ENCODE results near the gene MCRS1. TPM values are rescaled to one million over a fixed set of nuclear protein-coding genes. Genes with fewer than 3 reads are reported as not detected.

The MCRS1 gene
- 37.8 TPM for total RNA-seq

GRCh38 chr12:49567611-49568441 is at the start of gene MCRS1:
Gene MCRS1, minus strand, starts transcription at chr12:49568142. Its CDS starts 1,411 bp downstream, at chr12:49566731.

GRCh38 chr12:49605539-49605938 is 37.6 kb upstream of the MCRS1 start, which contains the start of gene FAM186B:
Gene FAM186B, minus strand, starts transcription at chr12:49605639. Its CDS starts 162 bp downstream, at chr12:49605477.

GRCh38 chr12:49538510-49539403 is 29.2 kb downstream of the MCRS1 start, which contains the start of gene KCNH3:
Gene KCNH3, plus strand, starts transcription at chr12:49539030. Its CDS starts 387 bp downstream, at chr12:49539417.

Small RNA genes lying within 50 kb of the gene (small RNA-seq; reads per million reads assigned to genes)
- not detected for gene POLR2KP1
- gene RNU6-834P = not detected

Other genes with a start within 250 kb of the MCRS1 start
- gene TROAP, start 244.9 kb downstream of the MCRS1 start, total RNA-seq = 6.5 TPM
- gene C1QL4, start 231.0 kb downstream of the MCRS1 start, total RNA-seq = 3.5 TPM
- gene DNAJC22, start 221.3 kb downstream of the MCRS1 start, total RNA-seq = 0.92 TPM
- gene SPATS2, start 200.7 kb downstream of the MCRS1 start, total RNA-seq = 51.9 TPM
- gene KCNH3, start 29.1 kb downstream of the MCRS1 start, total RNA-seq = 9.2 TPM
- gene FAM186B, start 37.5 kb upstream of the MCRS1 start, total RNA-seq = not detected
- 14.1 TPM for gene PRPF40B, start 55.4 kb upstream of the MCRS1 start, total RNA-seq
- gene FMNL3, start 139.3 kb upstream of the MCRS1 start, total RNA-seq = 15.7 TPM
- 442 TPM for gene TMBIM6, start 173.4 kb upstream of the MCRS1 start, total RNA-seq